Breast epithelium (tissue), 4 donors: ENCODE data around the gene CTDSP2. TPM values are rescaled to one million over a fixed set of nuclear protein-coding genes. Genes with fewer than 3 reads are reported as not detected.

Experiments used
- DNase-seq, 2 donors: peaks; one replicate each; pipeline ENCODE4 v3.0.0-alpha.2; 2019; ENCODE audit warnings: low spot score in 2 of 2
- H3K27ac ChIP-seq, 2 donors: fragments of 200-600 bp; sonication (generic) in 1 of 2; one replicate each; pipeline ENCODE4 v1.5.1; 2016 to 2019; ENCODE audit warnings: mild to moderate bottlenecking in 1 of 2
- H3K27me3 ChIP-seq, 2 donors: fragments of 200-600 bp; sonication (generic) in 1 of 2; one replicate each; pipeline versions ENCODE4 v1.5.1 to v1.6.0; 2017 to 2019; ENCODE audit warnings: control low read depth in 1 of 2, mild to moderate bottlenecking in 1 of 2
- H3K36me3 ChIP-seq: fragments of 200-600 bp; one replicate; pipeline ENCODE4 v1.5.1; 2019
- H3K4me1 ChIP-seq, 2 donors: fragments of 200-600 bp; sonication (generic); one replicate each; pipeline ENCODE4 v1.5.1; 2016 to 2019; ENCODE audit warnings: control low read depth in 1 of 2
- H3K4me3 ChIP-seq, 3 donors: fragments of 200-600 bp; sonication (generic); 1 replicate in 2 of 3; 2 replicates in 1 of 3; pipeline ENCODE4 v1.5.1; 2016 to 2019; ENCODE audit warnings: mild to moderate bottlenecking in 3 of 3, moderate library complexity in 2 of 3
- H3K9me3 ChIP-seq, 2 donors: fragments of 200-600 bp; sonication (generic) in 1 of 2; one replicate each; pipeline ENCODE4 v1.5.1; 2016 to 2019; ENCODE audit warnings: control low read depth in 1 of 2
- CTCF ChIP-seq, 3 donors: fragments of 450-650 bp; IDR thresholded peaks; one replicate each; pipeline ENCODE4 v1.5.1; 2016 to 2017; ENCODE audit warnings: antibody characterized with exemption in 3 of 3, mild to moderate bottlenecking in 3 of 3, moderate library complexity in 3 of 3
- POLR2A ChIP-seq: fragments of 450-650 bp; IDR thresholded peaks from one replicate; pipeline ENCODE4 v1.6.1; 2016; ENCODE audit warnings: antibody characterized with exemption, mild to moderate bottlenecking, moderate library complexity
- POLR2AphosphoS5 ChIP-seq, 3 donors: sonication (generic); formaldehyde crosslinking; IDR thresholded peaks; one replicate each; pipeline ENCODE4 v1.6.1; 2017; ENCODE audit warnings: antibody characterized with exemption in 3 of 3
- intact Hi-C: fragments of 100-400 bp; cut with DNase I; formaldehyde crosslinking; loops from one replicate; pipeline ENCODE4 v1.15.1; 2023; ENCODE audit warnings: low total_unique reads
- total RNA-seq, 3 donors: library from RNA; depleted of rRNA; stranded (reverse); fragments of >200 nt; gene quantifications; one replicate each; pipeline ENCODE4 v1.1.0, GENCODE V29; 2016

The CTDSP2 gene
- total RNA-seq, 3 donors from 2014 or later: 144 to 175 (median 167) TPM

DNA sequence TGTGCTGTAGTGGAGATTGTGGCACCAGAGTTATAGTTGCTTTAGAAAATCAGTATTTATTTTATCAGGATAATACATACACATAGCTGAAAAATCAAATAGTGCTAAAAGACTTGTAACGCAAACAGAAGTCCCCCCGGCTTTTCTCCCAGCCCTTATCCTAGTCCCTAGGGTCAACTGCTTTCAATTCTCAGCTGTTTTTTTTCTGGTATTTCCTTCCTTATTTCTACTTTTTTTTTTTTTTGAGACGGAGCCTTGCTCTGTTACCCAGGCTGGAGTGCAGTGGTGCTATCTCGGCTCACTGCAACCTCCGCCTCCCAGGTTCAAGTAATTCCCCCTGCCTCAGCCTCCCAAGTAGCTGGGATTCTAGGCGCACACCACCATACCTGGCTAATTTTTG, 8.4 kb upstream of the CTDSP2 start:
- intact Hi-C loops: no loop called here
- DNase-seq: no peak
- no peak for TF ChIP-seq POLR2A
- no peak for TF ChIP-seq CTCF (IDR thresholded peaks at IDR 0.05)
- TF ChIP-seq POLR2AphosphoS5 (IDR thresholded peaks at IDR 0.05): no peak
- Histone ChIP-seq H3K9me3 (no peaks in the 10 kb centered on the region), H3K27ac (no peak overlapping the region), H3K36me3 (no peaks in the 10 kb centered on the region), H3K27me3 (no peaks in the 10 kb centered on the region), H3K4me3 (no peak overlapping the region), H3K4me1 (peaks cover 0 to 5% of the 10 kb centered on the region in 2 donors)

DNA sequence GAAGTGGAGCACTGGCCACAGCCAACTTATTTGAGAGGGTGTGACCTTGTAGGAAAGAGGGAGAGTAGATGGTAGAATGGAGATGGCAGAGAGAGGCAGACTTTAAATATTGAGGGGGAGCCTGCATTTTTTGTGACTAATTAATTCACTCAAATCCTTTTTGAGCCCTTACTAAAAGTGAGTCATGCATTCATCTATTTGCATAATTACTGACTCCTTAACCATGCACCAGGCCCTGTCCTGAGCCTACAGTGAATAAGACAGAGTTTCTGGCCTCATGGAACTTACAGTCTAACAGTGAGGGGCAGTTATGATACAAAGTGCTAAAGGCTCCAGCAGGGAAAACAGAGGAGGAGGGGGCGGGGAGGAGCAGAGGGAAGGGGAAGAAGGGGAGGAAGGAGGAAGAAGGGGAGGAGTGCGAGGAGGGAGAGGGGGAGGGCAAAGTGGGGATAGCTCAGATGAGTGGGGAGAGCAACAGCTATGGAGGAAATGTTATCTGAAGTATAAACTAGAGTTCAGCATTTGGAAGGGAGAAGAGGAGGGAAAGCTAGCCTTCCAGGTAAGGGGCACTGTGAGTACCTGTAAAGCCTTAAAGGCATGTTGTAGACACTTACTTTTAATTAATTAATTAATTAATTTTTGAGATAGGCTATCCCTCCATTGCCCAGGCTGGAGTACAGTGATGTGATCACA, 7.5 kb upstream of the CTDSP2 start:
- Histone ChIP-seq H3K27me3 (no peaks in the 10 kb centered on the region), H3K4me1 (peaks cover 0 to 5% of the 10 kb centered on the region in 2 donors), H3K36me3 (no peaks in the 10 kb centered on the region), H3K27ac (no peak overlapping the region), H3K4me3 (no peak overlapping the region), H3K9me3 (no peaks in the 10 kb centered on the region)
- intact Hi-C loops: no loop called here
- TF ChIP-seq CTCF (IDR thresholded peaks at IDR 0.05) (no peak), POLR2AphosphoS5 (IDR thresholded peaks at IDR 0.05) (no peak), POLR2A (no peak)
- no peak for DNase-seq

GRCh38 chr12:57852620-57853500, 6.3 kb upstream of the CTDSP2 start:
- peak overlapping the region; percentile 17 to 78 for H3K27ac ChIP-seq
- no peaks in the 10 kb centered on the region for H3K36me3 ChIP-seq
- H3K9me3 ChIP-seq: no peaks in the 10 kb centered on the region
- intact Hi-C loops: no loop called here
- peak overlapping the region; percentile 25 to 64 (median 46) for H3K4me3 ChIP-seq
- H3K4me1 ChIP-seq: peaks cover 0 to 5% of the 10 kb centered on the region in 2 donors
- DNase-seq: no peak
- no peak for TF ChIP-seq CTCF (IDR thresholded peaks at IDR 0.05)
- TF ChIP-seq POLR2A: no peak
- no peak for TF ChIP-seq POLR2AphosphoS5 (IDR thresholded peaks at IDR 0.05)
- no peaks in the 10 kb centered on the region for H3K27me3 ChIP-seq

- Histone ChIP-seq H3K36me3 (no peaks in the 10 kb centered on the region), H3K9me3 (no peaks in the 10 kb centered on the region), H3K4me3 (peak overlapping the region; percentile 25 to 64 (median 46)), H3K4me1 (peaks cover 0 to 5% of the 10 kb centered on the region in 2 donors), H3K27me3 (no peaks in the 10 kb centered on the region), H3K27ac (peak overlapping the region; percentile 17 to 78)
- DNase-seq: no peak
- intact Hi-C loops: no loop called here
- TF ChIP-seq POLR2AphosphoS5 (IDR thresholded peaks at IDR 0.05) (no peak), POLR2A (no peak), CTCF (IDR thresholded peaks at IDR 0.05) (no peak)
These were observed 5.7 kb upstream of the CTDSP2 start for GRCh38 chr12:57852200-57852599.

DNA sequence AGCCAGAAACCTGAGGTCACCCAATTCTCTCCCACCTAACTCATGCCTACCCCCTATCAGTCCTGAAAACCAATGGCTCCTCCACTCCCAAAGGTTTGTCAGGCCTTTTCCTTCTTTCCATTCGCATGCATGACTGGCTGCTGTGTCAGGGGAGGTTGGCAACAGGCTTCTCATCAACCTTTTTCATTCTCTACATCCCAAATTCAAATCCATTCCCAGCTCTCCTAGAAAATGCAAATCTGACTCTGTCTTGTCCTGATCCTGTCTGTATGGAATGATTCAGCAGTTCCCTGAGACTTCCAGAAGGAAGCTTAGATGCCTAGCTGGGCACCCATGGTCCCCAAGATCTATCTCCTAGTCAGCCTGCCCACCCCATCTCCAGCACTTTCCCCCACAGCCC, 5.0 kb upstream of the CTDSP2 start:
- Histone ChIP-seq H3K27ac (no peak overlapping the region), H3K36me3 (no peaks in the 10 kb centered on the region), H3K9me3 (no peaks in the 10 kb centered on the region), H3K4me3 (no peak overlapping the region), H3K4me1 (peaks cover 0 to 5% of the 10 kb centered on the region in 2 donors), H3K27me3 (no peaks in the 10 kb centered on the region)
- DNase-seq: no peak
- intact Hi-C loops: no loop called here
- TF ChIP-seq POLR2AphosphoS5 (IDR thresholded peaks at IDR 0.05) (no peak), POLR2A (no peak), CTCF (IDR thresholded peaks at IDR 0.05) (no peak)
